Fibroblast of skin of back (primary cell): ENCODE results near the gene EFCC1.

Experiments used
- DNase-seq: peaks from one replicate; pipeline ENCODE4 v3.0.0-alpha.2; 2013

Gene EFCC1

GRCh38 chr3:128994581-128995546 is 6.2 kb upstream of the EFCC1 start:
- DNase-seq, result no peak

DNA sequence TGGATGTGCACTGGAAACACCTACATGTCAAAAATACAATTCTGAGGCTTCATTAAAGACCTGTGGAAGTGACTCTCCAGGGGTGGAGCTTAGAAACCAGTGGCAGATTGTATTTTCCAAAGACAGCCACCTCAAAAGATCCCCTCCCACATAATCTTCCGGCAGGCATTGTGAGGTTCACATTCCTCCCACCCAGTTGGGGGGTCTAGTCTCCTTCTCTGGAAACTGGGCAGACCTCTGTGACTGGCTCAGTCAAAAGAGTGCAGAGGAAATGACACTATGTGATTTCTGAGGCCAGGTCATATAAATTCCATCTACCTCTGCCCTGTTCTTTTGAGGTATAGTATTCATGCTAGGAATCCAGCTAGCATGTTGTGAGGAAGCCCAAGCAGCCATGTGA is 5.4 kb upstream of the EFCC1 start:
- DNase-seq, result no peak

- DNase-seq, result no peak
Measured at GRCh38 chr3:128996200-128996599, 4.9 kb upstream of the EFCC1 start.

GRCh38 chr3:128996726-128997125 is 4.4 kb upstream of the EFCC1 start:
- no peak for DNase-seq

- no peak for DNase-seq
Measured at GRCh38 chr3:128997486-128998133, 3.5 kb upstream of the EFCC1 start.

DNA sequence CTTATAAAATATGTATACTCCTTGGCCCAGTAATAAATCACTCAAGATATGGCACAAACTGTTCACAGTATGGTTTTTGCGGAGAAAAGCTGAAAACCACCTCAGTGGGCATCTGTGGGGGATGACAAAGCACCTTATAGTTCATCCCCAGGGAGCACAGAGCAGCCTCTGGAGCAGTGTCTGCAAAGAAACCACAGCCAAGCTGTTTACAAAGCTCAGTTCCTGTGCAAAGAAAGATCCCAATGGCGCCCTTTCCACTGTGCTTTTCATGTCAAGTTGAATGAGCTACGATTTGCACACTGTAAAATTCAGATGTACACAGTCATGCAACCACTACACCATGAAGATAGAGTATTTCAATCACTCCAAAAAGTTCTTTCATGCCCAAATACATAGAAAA is 2.5 kb upstream of the EFCC1 start:
- DNase-seq, result no peak

GRCh38 chr3:128999102-128999501 is 2.0 kb upstream of the EFCC1 start:
- no peak for DNase-seq

- DNase-seq, result no peak
Measured at GRCh38 chr3:129000742-129001100, 383 bp upstream of the EFCC1 start.

DNA sequence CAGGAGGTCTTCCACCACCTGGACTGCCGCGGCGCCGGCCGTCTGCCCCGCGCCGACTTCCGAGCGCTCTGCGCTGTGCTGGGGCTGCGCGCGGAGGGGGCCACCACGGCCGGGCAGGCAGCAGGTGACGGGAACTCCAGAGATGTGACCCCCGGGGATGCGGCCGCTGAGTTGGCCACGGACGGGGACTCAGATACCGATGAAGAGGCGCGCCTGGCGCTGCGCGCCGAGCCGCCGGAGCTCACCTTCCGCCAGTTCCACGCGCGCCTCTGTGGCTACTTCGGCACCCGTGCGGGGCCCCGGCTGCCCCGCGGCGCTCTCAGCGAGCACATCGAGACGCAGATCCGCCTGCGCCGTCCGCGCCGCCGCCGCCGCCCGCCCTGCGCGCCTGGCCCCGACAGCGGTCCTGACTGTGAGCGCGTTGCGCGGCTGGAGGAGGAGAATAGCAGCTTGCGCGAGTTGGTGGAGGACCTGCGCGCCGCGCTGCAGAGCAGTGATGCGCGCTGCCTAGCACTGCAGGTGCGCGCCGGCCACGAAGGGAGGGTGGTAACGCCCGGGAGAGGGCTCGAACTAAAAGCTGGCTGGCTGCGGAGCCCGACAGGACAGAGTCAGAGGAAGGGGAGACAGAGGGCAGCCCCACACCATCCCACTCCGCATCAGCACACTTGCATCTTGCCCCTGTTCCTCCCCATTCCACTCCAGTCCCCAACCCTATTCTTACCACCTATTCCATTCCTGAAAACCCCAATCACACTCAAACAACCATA is 885 bp downstream of the EFCC1 start:
- DNase-seq, result no peak

GRCh38 chr3:129002573-129003569 is 1.8 kb downstream of the EFCC1 start:
- DNase-seq, result no peak

GRCh38 chr3:129003578-129004112 is 2.5 kb downstream of the EFCC1 start:
- DNase-seq, result no peak

GRCh38 chr3:129004639-129005295 is 3.7 kb downstream of the EFCC1 start:
- DNase-seq, result no peak

GRCh38 chr3:129005526-129006303 is 4.6 kb downstream of the EFCC1 start:
- no peak for DNase-seq

DNA sequence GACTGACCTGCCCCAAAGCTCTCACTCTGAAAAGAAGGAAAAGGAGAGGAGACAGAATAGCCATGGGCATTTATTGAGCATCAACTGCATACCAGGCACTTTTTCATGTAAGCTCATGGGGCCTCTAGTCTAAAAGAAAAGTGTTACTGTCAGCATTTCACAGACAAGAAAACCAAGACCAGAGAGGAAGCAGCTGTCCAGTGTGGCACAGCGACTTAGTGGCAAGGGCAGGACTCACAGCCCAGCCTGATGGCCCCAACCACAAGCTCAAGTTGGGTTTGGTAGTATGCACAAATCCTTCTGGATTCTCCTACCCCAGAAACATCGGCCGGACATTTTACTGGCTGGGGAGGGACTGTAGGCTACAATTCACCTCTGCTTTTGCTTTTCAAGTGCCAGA is 5.8 kb downstream of the EFCC1 start:
- no peak for DNase-seq

GRCh38 chr3:129007792-129008191 is 6.7 kb downstream of the EFCC1 start:
- no peak for DNase-seq

DNA sequence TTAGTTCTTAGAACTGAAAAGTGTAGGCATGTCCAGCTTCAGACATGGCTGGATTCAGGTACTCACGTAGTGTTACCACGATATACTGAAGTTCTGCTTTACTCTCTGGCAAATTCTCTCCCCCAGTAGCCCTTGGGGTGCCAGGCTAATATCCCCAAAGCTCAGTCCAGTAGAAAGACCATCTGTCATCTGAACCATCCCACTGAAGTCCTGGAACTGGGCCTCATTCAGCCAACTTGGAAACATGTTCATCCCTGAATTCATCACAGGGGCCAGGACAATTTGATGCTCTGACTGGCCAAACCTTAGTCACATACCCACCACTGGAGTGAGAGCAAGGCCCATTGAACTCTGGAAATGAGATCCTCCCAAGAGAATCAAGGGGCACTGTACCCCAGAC is 8.2 kb downstream of the EFCC1 start:
- no peak for DNase-seq

DNA sequence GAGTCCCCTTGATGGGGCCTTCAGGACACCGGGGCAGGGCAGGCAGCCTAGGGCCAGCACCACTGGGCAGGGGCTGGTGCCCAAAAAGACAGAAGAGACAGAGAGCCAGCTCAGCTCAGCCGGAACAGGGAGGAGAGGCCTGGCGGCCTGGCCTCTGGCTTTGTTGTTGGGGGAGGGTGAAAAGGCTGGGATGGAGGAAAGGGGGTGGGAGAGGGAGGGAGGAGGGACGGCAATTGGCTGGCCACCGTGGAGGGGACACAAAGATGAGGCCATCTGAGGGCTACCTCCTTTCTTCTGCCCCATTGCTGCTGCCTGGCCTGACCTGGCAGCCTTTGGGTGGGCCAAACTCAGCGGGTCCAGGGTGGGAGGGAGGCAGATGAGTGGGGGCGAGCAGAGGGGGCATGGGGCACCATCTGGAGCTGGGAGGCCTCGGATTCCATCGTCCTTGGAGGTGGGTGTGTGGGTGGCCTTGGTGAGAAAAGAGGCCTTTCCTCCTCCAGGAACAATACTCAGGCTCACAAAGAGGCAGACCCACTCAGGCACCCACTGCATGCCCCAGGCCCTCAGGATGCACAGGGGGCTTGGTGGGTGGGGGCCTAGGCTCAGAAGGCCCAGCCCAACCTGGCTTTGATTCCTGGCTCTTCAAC is 9.3 kb downstream of the EFCC1 start:
- no peak for DNase-seq

GRCh38 chr3:129013491-129013891 is 12.4 kb downstream of the EFCC1 start:
- no peak for DNase-seq

DNA sequence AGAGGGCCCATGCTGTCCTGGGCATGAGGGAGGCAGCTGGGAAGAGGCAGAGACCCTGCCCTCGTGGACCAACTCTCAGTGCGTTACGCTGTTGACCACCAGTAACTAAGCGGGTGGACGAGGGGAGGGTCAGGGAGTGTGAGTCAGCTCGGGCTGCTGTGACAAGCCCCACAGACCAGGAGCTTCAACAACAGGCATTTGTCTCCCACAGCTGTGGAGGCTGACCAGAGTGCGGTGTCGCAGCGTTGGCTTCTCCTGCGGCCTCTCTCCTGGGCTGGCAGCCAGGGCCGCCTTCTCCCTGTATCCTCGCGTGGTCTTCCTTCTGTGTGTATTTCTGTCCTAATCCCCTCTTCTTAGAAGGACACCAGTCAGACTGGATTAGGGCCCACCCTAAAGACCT is 13.0 kb downstream of the EFCC1 start:
- DNase-seq, result no peak
